Chondrocyte (in vitro differentiated cells): Measurements from ENCODE around the gene C3orf22. TPM values are rescaled to one million over a fixed set of nuclear protein-coding genes. Genes with fewer than 3 reads are reported as not detected.

ENCODE experiments used
- DNase-seq: peaks from one replicate; pipeline ENCODE4 v3.0.0; 2021; ENCODE audit warnings: mixed read lengths, low spot score
- H3K27ac Mint-ChIP-seq: one replicate; pipeline ENCODE4 v1.8.0; 2021; ENCODE audit warnings: mild to moderate bottlenecking, moderate library complexity, mixed read lengths; ENCODE audit not compliant: unreplicated experiment
- H3K27me3 Mint-ChIP-seq: 2 replicates; pipeline ENCODE4 v1.8.0; 2021; ENCODE audit warnings: low read depth, mixed read lengths
- H3K36me3 Mint-ChIP-seq: 2 replicates; pipeline ENCODE4 v1.8.0; 2021; ENCODE audit warnings: low read depth, mixed read lengths
- H3K4me1 Mint-ChIP-seq: 2 replicates; pipeline ENCODE4 v1.8.0; 2021; ENCODE audit warnings: low read depth, mild to moderate bottlenecking, mixed read lengths
- H3K4me3 Mint-ChIP-seq: one replicate; pipeline ENCODE4 v1.8.0; 2021; ENCODE audit warnings: mild to moderate bottlenecking, moderate library complexity, mixed read lengths; ENCODE audit not compliant: unreplicated experiment
- H3K9me3 Mint-ChIP-seq: 2 replicates; pipeline ENCODE4 v1.8.0; 2021; ENCODE audit warnings: low read depth, mixed read lengths
- CTCF ChIP-seq: fragments of 200-600 bp; sonication (generic); IDR thresholded peaks from 2 replicates; pipeline ENCODE4 v1.5.0; 2021; ENCODE audit warnings: antibody characterized with exemption, mild to moderate bottlenecking, moderate library complexity
- total RNA-seq: library from RNA; stranded (reverse); gene quantifications from 3 replicates; pipeline ENCODE4 v1.2.1, GENCODE V29; 2021

Gene C3orf22
- total RNA-seq, 1 donor from 2014 or later: not detected

DNA sequence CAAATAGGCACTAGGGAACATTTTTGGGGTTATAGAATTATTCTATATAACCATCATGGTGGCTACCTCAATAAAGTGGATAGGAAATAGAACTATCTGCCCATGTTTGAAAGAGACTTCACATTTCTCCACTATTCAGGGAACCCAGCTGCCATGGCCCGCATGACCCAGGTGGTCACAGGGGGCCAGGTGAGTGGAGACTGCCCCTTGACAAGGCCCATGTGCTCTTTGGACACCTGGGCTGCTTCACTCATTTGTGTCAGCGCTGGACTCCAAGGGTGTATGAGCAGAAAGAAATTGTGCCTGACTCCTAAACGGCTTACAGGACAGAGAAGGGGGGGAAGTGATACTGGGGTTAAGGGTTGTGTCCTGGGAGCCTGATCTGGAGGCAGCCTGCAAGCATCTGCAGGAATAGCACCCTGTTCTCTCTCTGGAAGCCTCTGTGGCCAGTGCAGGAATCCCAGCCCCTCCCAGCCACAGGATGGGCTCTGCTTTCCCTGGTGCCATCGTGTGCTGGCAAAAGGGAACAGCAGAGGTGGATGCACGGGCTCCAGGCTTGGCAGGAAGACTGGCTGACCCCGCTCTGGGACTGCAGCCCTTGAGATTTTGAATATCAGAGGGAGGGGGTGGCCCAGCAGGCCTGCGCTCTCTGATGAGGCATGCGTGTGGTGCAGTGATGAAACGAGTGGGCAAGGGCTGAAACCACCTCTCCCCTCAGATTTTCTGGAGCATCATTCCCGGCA is 9.1 kb upstream of the C3orf22 start:
- peak; percentile 46 for TF ChIP-seq CTCF
- Mint-ChIP-seq H3K4me3 (no peak overlapping the region), H3K9me3 (peaks cover under 1% of the 10 kb centered on the region), H3K27me3 (peaks cover 5% of the 10 kb centered on the region), H3K27ac (no peak overlapping the region), H3K4me1 (no peaks in the 10 kb centered on the region), H3K36me3 (no peaks in the 10 kb centered on the region)
- no peak for DNase-seq

DNA sequence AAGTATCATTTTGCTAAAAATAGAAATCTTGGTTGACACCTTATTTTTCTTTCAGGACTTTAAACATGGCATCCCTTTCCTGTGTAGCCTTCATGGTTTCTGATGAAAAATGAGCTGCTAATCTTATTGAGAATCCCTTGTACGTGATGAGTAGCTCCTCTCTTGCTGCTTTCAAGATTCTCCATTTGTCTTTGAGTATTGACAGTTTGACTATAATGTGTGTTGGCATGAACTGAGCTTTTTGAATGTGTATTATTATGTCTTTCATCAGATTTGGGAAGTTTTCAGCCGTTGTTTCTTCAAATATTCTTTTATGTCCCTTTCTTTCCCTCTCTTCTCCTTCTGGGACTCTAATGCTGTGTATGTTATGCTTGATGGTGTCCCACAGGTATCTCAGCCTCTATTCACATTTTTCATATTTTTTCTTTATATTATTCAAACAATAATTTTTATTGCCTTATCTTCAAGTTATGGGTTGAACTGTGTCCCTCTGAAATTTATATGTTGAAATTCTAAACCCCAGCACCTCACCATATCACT is 4.1 kb upstream of the C3orf22 start:
- no peak for DNase-seq
- Mint-ChIP-seq H3K4me1 (no peaks in the 10 kb centered on the region), H3K9me3 (peaks cover 15% of the 10 kb centered on the region), H3K4me3 (no peak overlapping the region), H3K27ac (no peak overlapping the region), H3K36me3 (peaks cover 5% of the 10 kb centered on the region), H3K27me3 (peaks cover 23% of the 10 kb centered on the region)
- no peak for TF ChIP-seq CTCF

DNA sequence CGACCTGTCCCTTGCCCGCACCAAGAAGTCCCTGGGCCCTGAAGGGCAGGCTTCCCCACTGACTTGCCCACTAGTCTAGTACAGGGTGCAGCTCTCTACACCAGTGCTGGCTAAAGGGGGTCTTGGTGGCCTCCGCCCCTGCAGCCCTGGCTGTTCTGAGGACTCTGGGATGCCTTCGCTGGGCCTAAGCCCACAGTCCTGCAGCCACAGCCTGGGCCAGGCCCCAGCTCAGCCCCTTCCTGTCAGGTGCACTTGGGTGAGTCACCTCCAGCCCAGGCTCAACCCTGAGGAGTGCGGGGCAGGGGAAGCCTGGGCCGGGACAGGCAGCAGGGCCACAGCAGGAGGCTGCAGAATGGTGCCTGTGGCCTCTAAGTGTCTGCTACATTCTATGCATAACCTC is 971 bp downstream of the C3orf22 start:
- Mint-ChIP-seq H3K27me3 (peaks cover 22% of the 10 kb centered on the region), H3K9me3 (peaks cover 14% of the 10 kb centered on the region), H3K36me3 (peaks cover 5% of the 10 kb centered on the region), H3K4me3 (no peak overlapping the region), H3K27ac (no peak overlapping the region), H3K4me1 (no peaks in the 10 kb centered on the region)
- no peak for TF ChIP-seq CTCF
- peak; percentile 61 for DNase-seq

DNA sequence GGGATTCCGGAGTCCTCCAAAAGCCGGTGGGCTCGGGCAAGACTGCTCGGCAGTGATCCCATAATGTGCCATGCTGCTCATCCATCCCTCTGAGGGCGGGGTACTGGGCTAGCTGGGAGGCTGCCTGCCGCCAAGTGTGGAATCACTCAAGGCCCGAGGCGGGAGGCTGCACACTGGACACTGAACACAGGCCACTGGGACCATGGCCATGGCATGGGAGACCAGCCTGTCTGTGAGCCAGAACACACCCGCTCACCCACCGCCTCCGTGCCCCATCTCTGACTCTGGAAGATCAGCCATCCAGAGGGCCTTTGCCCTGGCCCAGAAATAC is 1.4 kb downstream of the C3orf22 start:
- Mint-ChIP-seq H3K27me3 (peaks cover 22% of the 10 kb centered on the region), H3K36me3 (peaks cover 3% of the 10 kb centered on the region), H3K4me1 (no peaks in the 10 kb centered on the region), H3K4me3 (no peak overlapping the region), H3K27ac (no peak overlapping the region), H3K9me3 (peaks cover 11% of the 10 kb centered on the region)
- no peak for TF ChIP-seq CTCF
- DNase-seq: peak; percentile 77

DNA sequence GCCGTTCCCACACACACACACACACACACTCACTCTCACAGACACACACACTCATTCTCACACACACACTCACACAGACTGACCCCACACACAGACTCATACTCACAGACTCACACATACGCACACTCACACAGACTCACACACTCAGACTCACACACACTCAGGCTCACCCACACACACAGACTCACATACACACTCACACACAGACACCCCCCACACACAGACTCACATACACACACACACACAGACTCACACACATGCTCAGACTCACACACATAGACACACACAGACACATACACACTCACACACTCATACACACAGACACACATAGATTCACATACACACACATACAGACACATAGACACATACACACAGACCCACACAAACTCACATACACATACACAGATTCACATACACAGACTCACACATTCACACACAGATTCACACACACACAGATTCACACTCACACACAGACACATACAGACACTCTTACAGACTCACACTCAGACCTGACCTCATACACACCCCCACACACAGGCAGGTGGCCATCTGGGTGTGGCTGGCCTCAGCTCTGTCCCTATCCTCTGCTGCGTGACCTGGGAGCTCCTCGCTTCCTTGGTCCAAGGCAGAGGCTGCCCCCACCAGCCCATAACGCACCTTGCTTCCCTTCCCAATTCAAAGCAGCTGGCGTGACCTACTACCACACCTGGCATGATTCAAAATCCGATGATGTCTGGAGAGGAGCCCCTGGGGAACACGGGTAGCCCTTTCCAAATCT is 1.9 kb downstream of the C3orf22 start:
- H3K27me3 Mint-ChIP-seq: peaks cover 19% of the 10 kb centered on the region
- H3K4me3 Mint-ChIP-seq: no peak overlapping the region
- H3K36me3 Mint-ChIP-seq: peaks cover 3% of the 10 kb centered on the region
- H3K27ac Mint-ChIP-seq: no peak overlapping the region
- peaks cover 6% of the 10 kb centered on the region for H3K9me3 Mint-ChIP-seq
- TF ChIP-seq CTCF: no peak
- H3K4me1 Mint-ChIP-seq: no peaks in the 10 kb centered on the region
- DNase-seq: no peak
